Measurements from ENCODE around the gene GART. TPM values are rescaled to one million over a fixed set of nuclear protein-coding genes. Genes with fewer than 3 reads are reported as not detected.

The GART gene
- polyA plus RNA-seq, 3 donors, result 7.4 to 28.6 (median 26.1) TPM

- Histone ChIP-seq H3K27ac (ENCODE audit: low read depth in 1 of 2, low read length in 2 of 2) (peak overlapping the region in 1 of 2 donors; percentile 15), H4K20me1 (ENCODE audit: insufficient read depth, low read length) (peaks cover 99% of the 10 kb centered on the region), H3K27me3 (ENCODE audit: control insufficient read depth in 2 of 2, insufficient read depth in 2 of 2, low read length in 2 of 2) (no peaks in the 10 kb centered on the region), H3K79me2 (ENCODE audit: insufficient read depth, low read length) (peaks cover 100% of the 10 kb centered on the region), H3K4me3 (replicated peaks in 1 of 3; ENCODE audit: low read depth in 2 of 3, low read length in 3 of 3) (no peak overlapping the region), H2AFZ (ENCODE audit: insufficient read depth, low read depth, low read length, poor library complexity, severe bottlenecking) (no peak overlapping the region), H3K36me3 (replicated peaks in 1 of 2; ENCODE audit: control insufficient read depth in 1 of 2, insufficient read depth in 2 of 2, low read length in 2 of 2) (peaks cover 87 to 99% of the 10 kb centered on the region in 2 donors), H3K4me1 (ENCODE audit: control insufficient read depth in 1 of 2, insufficient read depth in 2 of 2, low read length in 2 of 2) (no peaks in the 10 kb centered on the region), H3K9me3 (replicated peaks in 1 of 2; ENCODE audit: control insufficient read depth in 1 of 2, insufficient read depth in 1 of 2, low read length in 2 of 2) (no peaks in the 10 kb centered on the region), H3K4me2 (replicated peaks; ENCODE audit: extremely low read depth, low read length, poor library complexity, severe bottlenecking) (no peak overlapping the region), H3K9ac (ENCODE audit: insufficient read depth, low read length, poor library complexity, severe bottlenecking) (no peak overlapping the region)
- Mint-ChIP-seq H3K36me3 (peaks cover 77 to 97% of the 10 kb centered on the region in 2 donors), H3K27me3 (ENCODE audit: low read depth in 3 of 3) (no peaks in the 10 kb centered on the region), H3K4me3 (no peak overlapping the region), H3K27ac (peak overlapping the region in 6 of 7 donors; percentile 8 to 75 (median 44)), H3K9me3 (peaks cover 0 to 6% (median 0%) of the 10 kb centered on the region in 7 donors), H3K4me1 (peaks cover 7% of the 10 kb centered on the region)
- 98% methylated on average over 24 of the region's 24 CpGs for WGBS (ENCODE audit: insufficient coverage)
- intact Hi-C loops (cut with micrococcal nuclease), result no loop called here
- no peak for TF ChIP-seq CTCF (IDR thresholded peaks at IDR 0.05)
- peak in 1 of 3 donors; percentile 8 for DNase-seq
These were observed 10.4 kb upstream of the GART start for GRCh38 chr21:33552093-33552998.

- peaks cover 75 to 97% of the 10 kb centered on the region in 2 donors for H3K36me3 Mint-ChIP-seq
These were observed 9.7 kb upstream of the GART start for GRCh38 chr21:33551664-33552063.

More at GRCh38 chr21:33551664-33552063, 9.7 kb upstream of the GART start:
- TF ChIP-seq CTCF (IDR thresholded peaks at IDR 0.05), result no peak
- no peak for DNase-seq
- Histone ChIP-seq H3K4me2 (replicated peaks; ENCODE audit: extremely low read depth, low read length, poor library complexity, severe bottlenecking) (no peak overlapping the region), H3K4me3 (replicated peaks in 1 of 3; ENCODE audit: low read depth in 2 of 3, low read length in 3 of 3) (no peak overlapping the region), H3K79me2 (ENCODE audit: insufficient read depth, low read length) (peaks cover 100% of the 10 kb centered on the region), H4K20me1 (ENCODE audit: insufficient read depth, low read length) (peaks cover 99% of the 10 kb centered on the region), H2AFZ (ENCODE audit: insufficient read depth, low read depth, low read length, poor library complexity, severe bottlenecking) (no peak overlapping the region), H3K36me3 (replicated peaks in 1 of 2; ENCODE audit: control insufficient read depth in 1 of 2, insufficient read depth in 2 of 2, low read length in 2 of 2) (peaks cover 84 to 99% of the 10 kb centered on the region in 2 donors), H3K27me3 (ENCODE audit: control insufficient read depth in 2 of 2, insufficient read depth in 2 of 2, low read length in 2 of 2) (no peaks in the 10 kb centered on the region), H3K4me1 (ENCODE audit: control insufficient read depth in 1 of 2, insufficient read depth in 2 of 2, low read length in 2 of 2) (no peaks in the 10 kb centered on the region), H3K27ac (ENCODE audit: low read depth in 1 of 2, low read length in 2 of 2) (no peak overlapping the region), H3K9ac (ENCODE audit: insufficient read depth, low read length, poor library complexity, severe bottlenecking) (no peak overlapping the region), H3K9me3 (replicated peaks in 1 of 2; ENCODE audit: control insufficient read depth in 1 of 2, insufficient read depth in 1 of 2, low read length in 2 of 2) (no peaks in the 10 kb centered on the region)
- H3K4me3 Mint-ChIP-seq, result no peak overlapping the region
- no peak overlapping the region for H3K27ac Mint-ChIP-seq
- peaks cover 0 to 6% (median 0%) of the 10 kb centered on the region in 7 donors for H3K9me3 Mint-ChIP-seq
- no peaks in the 10 kb centered on the region for H3K27me3 Mint-ChIP-seq (ENCODE audit: low read depth in 3 of 3)
- 96% methylated on average over 2 of the region's 2 CpGs for WGBS (ENCODE audit: insufficient coverage)
- H3K4me1 Mint-ChIP-seq, result peaks cover 7% of the 10 kb centered on the region
- intact Hi-C loops (cut with micrococcal nuclease), result no loop called here
